SKM-1 (cell line): ENCODE measurements around the gene CDK17.
A peak's percentile ranks its signal among the peaks of the same experiment; 100 is the strongest.
"Not testable (repeated sequence)": the region's sequence is repeated elsewhere in the genome, so short reads cannot be mapped to it uniquely, and the experiment has no call there.

Experiments used
- DNase-seq: peaks from one replicate; lab custom pipeline; 2025; ENCODE audit not compliant: unreplicated experiment; lab: John Stamatoyannopoulos, UW

The CDK17 gene

DNA sequence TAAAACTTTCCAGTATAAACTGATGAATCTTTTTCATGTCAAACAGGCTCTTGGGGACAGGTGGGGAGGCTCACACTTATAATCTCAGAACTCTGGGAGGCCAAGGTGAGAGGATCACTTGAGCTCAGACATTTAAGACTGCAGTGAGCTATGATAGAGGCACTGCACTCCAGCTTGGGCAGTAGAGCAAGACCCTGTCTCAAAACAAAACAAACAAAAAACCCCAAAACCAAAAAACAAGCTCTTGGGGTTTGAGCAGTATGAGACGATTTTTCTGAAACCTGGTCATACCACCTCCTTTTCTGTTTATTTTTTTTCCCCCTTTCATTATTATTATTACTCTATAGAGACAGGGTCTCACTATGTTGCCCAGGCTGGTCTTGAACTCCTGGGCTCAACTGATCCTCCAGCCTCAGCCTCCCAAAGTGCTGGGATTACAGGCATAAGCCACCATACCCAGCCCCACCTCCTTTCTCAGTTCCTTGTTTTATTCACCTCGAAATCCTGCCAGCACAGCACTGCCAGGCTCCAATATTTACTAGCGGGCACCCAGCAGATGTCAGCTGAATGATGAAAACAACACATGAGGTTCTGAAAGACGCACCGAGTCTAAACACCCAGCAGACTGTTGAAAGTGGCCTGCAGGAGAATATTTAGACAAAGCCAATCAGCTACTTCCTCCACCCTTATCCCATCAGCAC, 19.5 kb upstream of the CDK17 start:
- no peak for DNase-seq

DNA sequence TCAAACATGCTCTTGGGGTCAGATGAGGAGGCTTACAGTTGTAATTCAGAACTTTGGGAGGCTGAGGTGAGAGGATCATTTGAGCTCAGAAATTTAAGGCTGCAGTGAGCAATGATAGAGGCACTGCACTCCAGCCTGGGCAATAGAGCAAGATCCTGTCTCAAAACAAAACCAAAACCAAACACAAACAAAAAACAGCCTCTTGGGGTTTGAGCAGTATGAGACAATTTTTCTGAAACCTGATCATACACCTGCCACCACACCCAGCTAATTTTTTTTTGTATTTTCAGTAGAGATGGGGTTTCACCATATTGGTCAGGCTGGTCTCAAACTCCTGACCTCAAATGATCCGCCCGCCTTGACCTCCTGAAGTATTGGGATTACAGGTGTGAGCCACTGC, 17.4 kb upstream of the CDK17 start:
- DNase-seq = not testable (repeated sequence)

DNA sequence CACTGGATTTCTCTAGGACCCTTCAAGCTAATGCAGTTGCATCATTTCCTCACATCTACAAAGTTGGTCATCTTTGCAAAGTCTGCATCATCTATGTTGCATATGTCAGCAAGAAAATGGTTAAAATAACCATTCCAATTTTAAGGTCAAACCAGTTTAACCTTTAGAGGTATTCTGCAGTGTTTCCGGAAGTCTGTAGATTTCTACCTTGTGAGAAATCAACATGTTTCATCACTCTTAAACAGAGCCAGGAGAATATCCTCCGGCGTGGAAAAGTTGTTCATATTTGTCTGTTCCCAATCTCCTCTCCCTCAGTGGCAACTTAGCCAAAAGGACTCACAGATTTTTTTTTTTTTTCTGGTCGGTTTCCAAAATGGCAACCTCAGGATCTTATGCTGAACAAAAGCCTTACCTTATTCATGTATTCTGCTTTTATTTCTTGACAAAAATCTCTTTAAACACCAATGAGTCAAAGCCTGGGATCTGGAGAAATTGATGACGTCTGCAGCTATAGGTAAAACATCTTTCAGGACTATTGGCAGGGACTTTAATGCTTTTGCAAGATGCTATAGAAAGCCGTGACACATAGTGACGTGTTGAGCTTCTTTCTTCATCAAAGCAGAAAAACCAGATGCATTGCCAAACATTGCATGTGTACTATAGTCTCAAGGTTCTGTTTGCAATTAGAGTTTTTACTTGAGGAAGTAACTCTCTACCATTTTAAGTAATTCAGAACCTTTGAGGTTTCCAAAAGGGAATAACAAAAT, 16.0 kb upstream of the CDK17 start:
- no peak for DNase-seq

DNA sequence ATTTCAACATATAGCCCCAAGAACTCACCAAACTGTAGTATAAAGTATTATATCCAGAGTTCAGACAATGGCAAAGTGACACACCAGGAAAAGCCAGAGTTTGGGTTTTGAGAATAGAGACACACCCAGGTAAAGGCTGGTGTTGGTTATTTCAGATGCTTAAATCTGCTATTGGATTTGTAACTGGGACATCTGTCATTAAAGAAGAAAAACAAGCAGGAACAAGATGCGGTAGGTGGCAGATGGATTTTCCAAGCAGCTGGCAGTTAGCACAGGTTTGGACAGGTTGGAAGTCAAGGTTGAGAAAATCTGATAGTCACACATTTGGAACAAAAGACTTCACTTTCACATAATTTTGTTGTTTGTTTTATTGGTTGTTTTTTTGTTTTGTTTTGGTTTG, 14.4 kb upstream of the CDK17 start:
- no peak for DNase-seq

DNA sequence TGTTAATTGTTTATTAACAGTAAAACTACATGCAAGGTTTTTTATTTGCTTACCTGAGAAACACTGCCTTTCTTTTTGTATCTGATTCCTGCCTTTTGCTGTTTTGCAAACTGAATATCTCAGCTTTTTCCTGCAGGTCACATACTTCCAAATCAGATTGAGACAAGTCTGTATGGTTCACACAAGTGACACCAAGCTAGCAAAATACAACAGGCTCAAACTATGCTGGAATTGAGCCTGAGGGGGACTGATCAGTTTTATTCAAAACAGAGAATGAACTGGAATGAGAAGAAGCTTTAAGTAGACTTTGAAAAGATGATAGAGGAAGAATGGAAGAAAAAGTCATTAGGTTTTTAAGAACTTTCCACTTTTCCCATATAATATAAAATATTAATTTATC, 12.2 kb upstream of the CDK17 start:
- DNase-seq = no peak

DNA sequence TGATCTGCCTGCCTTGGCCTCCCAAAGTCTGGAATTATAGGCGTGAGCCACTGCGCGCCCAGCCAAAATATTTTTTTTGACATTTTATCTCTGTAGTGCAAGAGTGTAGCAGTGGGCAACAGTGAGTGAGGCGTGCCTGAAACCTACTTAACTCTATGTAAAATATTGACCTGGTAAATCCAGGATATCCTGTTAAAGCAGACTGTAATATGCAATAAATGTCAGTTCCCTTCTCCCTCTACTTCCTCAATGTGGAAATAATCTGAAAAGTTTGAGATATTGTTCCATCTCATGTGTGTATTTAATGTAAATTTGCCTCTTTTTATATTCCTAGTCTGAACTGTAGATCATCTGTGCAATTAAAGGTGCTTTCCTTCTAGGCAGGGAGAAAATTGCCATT, 9.5 kb upstream of the CDK17 start:
- no peak for DNase-seq

DNA sequence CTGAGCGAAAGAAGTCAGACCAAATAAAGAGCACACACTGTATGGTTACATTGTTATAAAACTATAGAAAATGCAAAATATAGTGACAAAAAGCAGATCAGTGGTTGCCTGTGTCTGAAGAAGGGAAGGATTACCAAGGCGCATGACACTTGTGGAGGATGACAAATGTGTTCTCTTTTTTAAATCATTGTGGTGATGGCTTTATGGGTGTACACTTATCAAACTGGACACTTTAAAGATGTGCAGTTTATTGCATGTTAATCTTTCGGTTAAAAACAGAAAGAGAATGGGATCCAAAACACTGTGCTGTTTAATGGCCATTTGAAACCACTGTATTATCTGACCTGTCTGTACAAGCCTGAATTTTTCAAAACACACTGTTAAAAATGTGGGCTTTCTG, 8.8 kb upstream of the CDK17 start:
- no peak for DNase-seq

DNA sequence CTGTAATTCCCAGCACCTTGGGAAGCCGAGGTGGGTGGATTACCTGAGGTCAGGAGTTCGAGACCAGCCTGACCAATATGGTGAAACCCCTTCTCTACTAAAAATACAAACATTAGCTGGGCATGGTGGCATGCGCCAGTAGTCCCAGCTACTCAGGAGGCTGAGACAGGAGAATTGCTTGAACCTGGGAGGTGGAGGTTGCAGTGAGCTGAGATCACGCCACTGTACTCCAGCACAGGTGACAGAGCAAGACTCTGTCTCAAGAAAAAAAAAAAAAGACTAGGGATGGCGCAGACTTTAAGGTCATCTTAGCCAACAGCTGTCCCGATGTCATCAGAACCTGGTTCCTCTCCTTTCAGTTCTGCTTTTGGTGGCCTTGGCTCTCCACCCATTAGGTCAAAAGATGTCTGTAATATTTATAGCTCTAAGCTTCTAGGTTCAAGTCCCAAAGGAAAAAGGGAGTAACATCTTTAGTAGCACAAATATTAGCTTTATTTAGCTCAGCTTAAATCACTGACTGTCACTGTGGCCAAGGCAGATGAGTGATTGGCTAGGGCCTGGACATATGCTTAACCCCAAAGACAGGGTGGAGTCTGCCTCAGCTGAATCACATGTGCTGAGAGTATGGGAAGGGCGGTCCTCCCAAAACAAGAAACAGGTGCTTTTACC, 7.3 kb upstream of the CDK17 start:
- peak; percentile 10 for DNase-seq

DNA sequence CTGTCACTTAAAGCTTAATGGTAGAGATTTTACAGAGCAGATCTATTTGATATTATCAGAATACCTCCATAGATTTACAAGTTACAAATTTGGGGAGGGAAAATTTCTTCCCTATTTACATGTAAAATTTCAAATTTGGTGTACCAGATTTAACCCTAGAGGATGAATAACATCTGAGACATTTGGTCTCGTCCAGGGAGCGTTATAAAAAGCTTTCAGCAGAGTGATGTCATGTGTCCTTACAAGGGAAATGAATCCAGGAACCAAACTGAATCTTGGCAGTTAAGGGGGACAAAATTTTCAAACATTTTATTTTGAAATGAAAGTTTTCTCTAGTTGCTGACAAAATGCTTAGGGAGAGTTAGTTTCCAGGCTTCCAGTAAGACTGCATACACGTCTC, 4.5 kb upstream of the CDK17 start:
- DNase-seq = no peak

DNA sequence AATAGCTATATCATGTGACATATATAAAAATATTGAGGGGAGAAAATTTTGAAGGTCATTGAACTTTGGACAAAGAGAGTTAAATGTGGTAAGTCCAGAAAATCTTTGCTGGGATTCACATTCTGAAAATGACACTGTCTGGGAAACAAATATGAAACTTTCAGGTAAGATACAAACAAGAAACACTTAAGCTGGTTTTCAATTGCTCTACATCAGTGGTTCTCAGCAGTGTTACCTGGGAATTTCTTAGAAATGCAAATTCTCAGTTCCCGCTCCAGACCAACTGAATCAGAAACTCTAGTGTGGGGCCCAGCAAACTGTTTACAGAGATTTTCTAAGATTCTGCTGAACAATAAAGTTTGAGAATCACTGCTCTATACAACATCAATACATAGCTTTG, 3.6 kb upstream of the CDK17 start:
- no peak for DNase-seq

DNA sequence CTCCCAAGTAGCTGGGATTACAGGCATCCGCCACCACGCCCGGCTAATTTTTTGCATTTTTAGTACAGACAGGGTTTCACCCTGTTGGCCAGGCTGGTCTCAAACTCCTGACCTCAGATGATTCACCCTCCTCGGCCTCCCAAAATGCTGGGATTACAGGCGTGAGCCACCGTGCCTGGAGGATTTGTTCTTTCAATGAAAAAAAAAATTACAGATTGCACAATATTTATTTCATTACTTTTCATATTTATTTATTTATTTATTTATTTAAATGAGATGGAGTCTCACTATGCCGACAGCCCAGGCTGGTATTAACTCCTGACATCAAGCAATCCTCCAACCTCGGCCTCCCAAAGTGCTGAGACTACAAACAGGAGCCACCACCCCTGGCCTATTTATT, 2.3 kb upstream of the CDK17 start:
- DNase-seq = not testable (repeated sequence)

DNA sequence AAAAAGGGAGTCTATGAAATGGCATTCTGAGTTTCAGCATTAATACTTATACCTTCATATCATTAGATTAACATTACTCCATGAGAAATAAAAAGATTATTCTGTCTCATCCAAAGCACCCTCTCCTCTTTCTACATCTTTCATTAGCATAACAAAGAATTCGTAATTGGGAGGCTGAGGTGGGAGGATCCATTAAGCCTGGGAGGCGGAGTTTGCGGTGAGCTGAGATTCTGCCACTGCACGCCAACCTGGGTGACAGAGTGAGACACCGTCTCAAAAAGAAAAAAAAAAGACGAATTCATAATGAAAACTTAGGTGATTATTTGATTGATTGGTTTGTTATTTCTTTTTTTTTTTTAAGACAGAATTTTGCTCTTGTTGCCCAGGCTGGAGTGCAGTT, 1.8 kb upstream of the CDK17 start:
- no peak for DNase-seq

DNA sequence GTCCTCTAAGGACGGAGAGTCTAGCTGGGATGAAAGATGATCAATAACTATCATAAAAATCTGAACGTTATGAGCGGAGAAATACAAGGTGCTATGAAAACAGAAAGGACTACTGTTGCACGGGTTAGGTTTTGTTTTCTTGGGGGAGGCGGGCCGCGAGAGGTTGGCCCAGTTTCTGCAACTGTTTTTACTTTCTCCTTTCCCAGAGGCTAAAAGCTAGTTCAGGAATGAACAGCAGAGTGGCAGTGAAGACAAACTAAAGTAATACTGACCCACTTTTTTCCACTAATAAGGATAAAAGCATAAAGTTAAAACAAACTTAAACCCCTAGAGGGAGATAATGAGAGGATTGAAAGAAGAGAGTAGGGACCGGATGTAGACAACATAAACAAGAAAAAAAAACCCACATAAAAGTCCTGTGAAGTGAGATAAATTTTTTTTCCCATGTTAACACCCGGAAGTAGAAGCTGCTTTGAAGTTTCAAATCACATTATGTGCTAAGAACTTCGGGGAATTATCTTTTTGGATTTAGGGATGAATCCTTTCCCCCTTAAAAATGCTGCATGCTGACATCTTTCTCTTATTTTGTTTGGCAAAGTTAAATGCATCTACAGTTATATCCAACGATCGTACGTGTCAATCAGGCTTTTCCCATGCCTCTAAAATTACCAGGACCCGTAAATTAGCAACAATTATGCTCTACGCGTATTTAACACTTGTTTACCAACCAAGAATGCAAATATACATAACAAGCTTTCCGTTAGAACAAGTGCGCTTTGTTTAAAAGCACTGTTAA, 1.0 kb upstream of the CDK17 start:
- DNase-seq = no peak

DNA sequence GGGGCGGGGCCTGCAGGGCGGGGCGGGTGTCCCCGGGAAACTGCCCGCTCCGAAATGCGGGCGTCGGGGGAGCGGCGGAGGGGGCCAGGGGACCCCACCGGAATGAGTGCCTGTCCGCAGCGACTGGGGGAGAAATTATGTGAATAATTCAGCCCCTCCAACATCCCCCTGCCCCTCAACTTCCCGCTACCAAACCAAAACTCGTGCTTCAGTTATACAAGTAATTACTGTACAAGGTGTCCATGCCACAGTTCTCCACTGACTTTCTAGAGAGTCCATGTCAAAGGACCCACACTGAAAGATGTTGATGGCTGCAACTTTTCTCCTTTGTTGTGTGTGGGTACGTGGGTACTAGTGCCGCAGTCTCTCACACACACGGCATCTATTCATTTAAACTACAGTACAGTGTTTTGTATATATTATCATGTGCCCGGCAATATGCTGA, 414 bp upstream of the CDK17 start:
- no peak for DNase-seq

DNA sequence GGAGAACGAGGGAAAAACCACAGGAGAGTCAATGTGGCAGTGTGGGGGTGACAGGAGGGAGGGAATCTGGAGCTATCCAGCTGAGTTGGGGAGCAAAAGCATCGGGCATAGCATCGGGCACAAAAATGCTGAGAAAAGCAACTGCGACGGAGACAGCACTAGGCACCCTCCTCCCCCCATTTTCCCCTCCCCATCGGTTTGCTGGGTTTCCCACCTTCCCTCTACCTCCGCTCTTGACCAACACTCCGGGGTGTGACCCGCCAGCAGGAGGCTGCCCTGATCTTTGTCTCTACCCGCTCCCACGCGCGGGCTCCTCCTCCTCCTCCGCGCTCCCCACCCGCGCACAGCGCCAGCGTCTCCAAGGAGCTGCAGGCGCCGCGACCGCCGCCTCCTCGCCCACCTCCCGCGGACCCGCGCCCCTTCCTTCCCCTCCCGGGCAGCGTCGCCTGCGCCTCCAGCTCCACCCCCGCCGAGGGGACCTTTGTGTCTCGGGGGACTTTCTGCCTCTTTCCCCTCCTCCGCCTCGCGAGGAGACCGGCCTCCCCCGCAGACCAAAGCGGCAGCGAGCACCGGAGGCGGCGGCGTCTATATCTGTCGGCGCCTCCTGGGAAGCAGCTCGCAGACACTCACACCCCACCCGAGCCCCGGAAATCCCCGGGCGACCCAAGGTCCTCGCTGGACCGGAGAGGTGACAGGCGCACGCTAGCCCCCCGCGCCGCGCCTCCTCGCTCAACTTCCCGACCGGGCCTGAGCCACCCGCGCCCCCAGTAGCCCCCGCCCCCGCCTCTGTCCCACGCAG, 920 bp downstream of the CDK17 start:
- DNase-seq = no peak

DNA sequence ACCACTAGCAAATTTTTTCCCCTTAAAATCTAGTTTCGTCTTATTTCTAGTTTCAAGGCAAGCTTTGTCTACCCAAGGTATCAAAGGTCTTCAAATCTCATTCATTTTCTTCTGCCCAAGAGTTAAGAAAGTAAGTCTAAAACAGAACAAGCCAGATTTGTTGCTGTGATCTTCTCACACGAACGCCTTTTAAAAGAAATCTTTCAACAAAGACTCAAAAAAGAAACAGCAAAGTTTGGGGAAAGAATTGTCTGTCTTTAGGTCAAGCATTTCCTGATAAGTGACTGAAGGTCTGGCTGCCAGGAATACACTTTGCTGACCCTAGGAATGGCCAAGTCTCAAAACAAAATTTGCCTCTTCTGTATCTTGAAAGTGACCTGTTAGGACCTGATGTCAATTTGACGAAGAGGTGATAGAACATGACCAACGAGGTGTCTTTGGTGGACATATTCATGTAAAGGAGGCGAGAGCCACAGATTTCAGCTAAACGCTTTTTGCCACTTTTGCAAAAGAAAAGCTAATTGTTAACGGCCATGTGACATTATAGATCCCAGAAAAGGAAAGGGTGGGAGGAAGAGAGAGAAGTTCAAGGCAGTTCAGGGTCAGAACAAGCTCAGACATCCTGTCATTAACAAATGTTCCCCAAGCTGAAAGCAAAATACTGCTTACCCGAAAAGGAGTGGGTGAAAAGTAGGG, 1.7 kb downstream of the CDK17 start:
- DNase-seq = no peak

DNA sequence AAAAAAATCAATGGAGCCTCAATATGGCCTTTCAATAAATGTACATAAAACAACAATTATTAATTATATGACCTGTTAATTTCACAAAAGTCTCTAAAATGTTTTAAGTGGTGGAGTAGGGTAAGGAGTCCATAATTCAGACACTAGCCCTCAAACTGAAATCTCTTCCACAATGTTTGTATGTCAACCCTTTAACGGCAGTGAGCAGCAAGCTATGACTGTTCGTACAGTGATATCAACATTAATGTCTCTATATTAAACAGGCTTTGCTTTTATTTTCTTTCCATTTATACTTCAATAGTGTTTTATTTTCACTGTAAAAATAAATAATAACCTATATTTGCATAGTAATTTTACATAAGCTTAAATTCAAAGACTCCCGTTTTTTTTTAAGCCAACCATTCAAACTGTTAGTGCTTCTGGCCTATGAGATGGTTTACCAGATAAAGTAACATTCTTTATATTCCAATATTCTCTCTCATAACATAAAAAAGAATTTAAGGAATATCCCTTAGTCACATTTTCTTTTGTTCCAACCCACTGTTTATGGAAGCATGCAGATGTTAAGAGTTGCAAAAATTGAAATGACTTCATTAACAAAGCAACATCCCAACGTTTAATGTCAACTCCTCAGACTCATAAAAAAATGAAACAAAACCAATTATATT, 2.3 kb downstream of the CDK17 start:
- no peak for DNase-seq

DNA sequence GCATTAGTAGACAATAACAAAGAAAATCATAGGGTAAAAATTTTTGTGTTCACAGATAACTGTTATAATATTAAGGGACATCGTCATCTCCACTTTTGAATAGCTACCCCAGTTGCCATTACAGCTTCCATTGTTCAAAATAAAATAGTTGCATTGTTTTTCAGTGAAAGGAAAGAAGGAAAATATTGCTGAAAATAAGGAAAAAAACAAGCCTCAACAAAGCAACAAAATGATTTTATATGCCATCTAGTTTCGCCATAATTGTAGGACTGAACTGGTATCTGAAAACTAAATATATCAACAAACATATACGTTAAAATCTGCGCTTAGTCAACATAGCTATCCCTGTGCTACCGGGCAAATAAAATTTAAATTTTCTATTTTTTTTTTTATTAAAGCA, 3.3 kb downstream of the CDK17 start:
- no peak for DNase-seq

DNA sequence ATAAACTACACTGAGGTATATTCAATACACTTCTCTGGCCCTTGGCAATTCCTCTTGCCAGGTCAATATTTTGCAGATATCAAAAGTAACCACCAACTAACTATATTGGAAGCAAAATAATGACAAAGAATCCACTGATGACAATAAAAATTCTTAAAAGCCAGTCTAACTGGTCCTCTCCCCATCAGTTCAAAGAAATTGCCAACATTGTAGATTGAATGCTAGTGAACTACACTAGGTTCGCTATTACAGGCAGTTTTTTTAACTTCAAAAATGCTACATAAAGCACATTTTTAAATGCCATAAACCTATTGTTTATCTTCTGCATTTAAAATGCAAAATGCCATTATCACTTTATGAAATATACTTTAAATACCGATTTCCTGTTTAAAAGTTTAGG, 4.0 kb downstream of the CDK17 start:
- no peak for DNase-seq
